Naive thymus-derived CD8-positive, alpha-beta T cell (primary cell): ENCODE data around the gene WNT10A. TPM values are rescaled to one million over a fixed set of nuclear protein-coding genes. Genes with fewer than 3 reads are reported as not detected.

Experiments used
- ATAC-seq, 2 donors: fragments of 150-1000 bp; cut with Tn5 transposase in 1 of 2; sonication (Bioruptor Pico), chemical (Tn5 transposase) in 1 of 2; 1 replicate in 1 of 2; 2 replicates in 1 of 2; pipeline ENCODE4 v1.10.0; 2021; ENCODE audit warnings: mild to moderate bottlenecking in 2 of 2, moderate library complexity in 2 of 2
- POLR2A ChIA-PET: fragments of 350-600 bp; sonication (Branson Sonifier 250); formaldehyde crosslinking; loops from one replicate; lab custom pipeline; 2021; ENCODE audit warnings: antibody characterized with exemption; lab: Charles Lee
- DNase-seq, 10 donors: peaks; one replicate each; pipeline versions ENCODE4 v3.0.0 to v3.0.0-alpha.2; 2020 to 2022
- H3K27ac Mint-ChIP-seq, 10 donors: one replicate each; pipeline ENCODE4 v1.8.0; 2020 to 2022; ENCODE audit warnings: mild to moderate bottlenecking in 10 of 10, mixed read lengths in 10 of 10, moderate library complexity in 4 of 10, inconsistent platforms in 1 of 10
- H3K27me3 Mint-ChIP-seq, 5 donors: one replicate each; pipeline ENCODE4 v1.8.0; 2021 to 2022; ENCODE audit warnings: mixed read lengths in 5 of 5
- H3K36me3 Mint-ChIP-seq, 3 donors: one replicate each; pipeline ENCODE4 v1.8.0; 2020 to 2022; ENCODE audit warnings: mixed read lengths in 3 of 3, mild to moderate bottlenecking in 2 of 3, inconsistent platforms in 1 of 3
- H3K4me1 Mint-ChIP-seq, 4 donors: one replicate each; pipeline ENCODE4 v1.8.0; 2021 to 2022; ENCODE audit warnings: mixed read lengths in 4 of 4
- H3K4me3 Mint-ChIP-seq, 10 donors: one replicate each; pipeline ENCODE4 v1.8.0; 2020 to 2022; ENCODE audit warnings: mild to moderate bottlenecking in 10 of 10, mixed read lengths in 10 of 10, moderate library complexity in 6 of 10, inconsistent platforms in 1 of 10
- H3K9me3 Mint-ChIP-seq, 9 donors: one replicate each; pipeline ENCODE4 v1.8.0; 2020 to 2022; ENCODE audit warnings: mixed read lengths in 9 of 9, mild to moderate bottlenecking in 3 of 9, inconsistent platforms in 1 of 9, moderate library complexity in 1 of 9
- polyA plus RNA-seq, 3 donors: library from polyadenylated mRNA; unstranded; fragments of 300-500 nt; fragmentation: Illumina TruSeq; gene quantifications; one replicate each; pipeline ENCODE4 v1.2.3, GENCODE V29; 2021
- total RNA-seq, 8 experiments: library from RNA in 2 of 8; stranded (reverse) in 2 of 8; gene quantifications; one replicate each; pipeline ENCODE4 v1.2.3 and lab custom pipeline; 2021 to 2026

The WNT10A gene
- total and polyA plus RNA-seq, 5 experiments from 2014 or later = 0.53 to 1.8 (median 1.2) TPM

- H3K9me3 Mint-ChIP-seq = peaks cover 0 to 2% (median 0%) of the 10 kb centered on the region in 9 donors
- ATAC-seq (peak; percentile 57 to 68), DNase-seq (peak in 2 of 10 donors; percentile 32 to 73)
- peak overlapping the region; percentile 68 to 91 (median 84) for H3K4me3 Mint-ChIP-seq
- H3K27me3 Mint-ChIP-seq = peaks cover 17 to 54% (median 25%) of the 10 kb centered on the region in 5 donors
- POLR2A ChIA-PET = interaction anchor here (0.6 to 13.6 kb wide), 4 partner anchors 10 to 53 kb away, joined by 3 to 331 read pairs (median 3); no protein-coding TSS in a partner anchor
- peaks cover 13 to 32% (median 28%) of the 10 kb centered on the region in 4 donors for H3K4me1 Mint-ChIP-seq
- peak overlapping the region in 4 of 10 donors; percentile 11 to 80 (median 43) for H3K27ac Mint-ChIP-seq
- H3K36me3 Mint-ChIP-seq = peaks cover 0 to 3% (median 0%) of the 10 kb centered on the region in 3 donors
Measured at GRCh38 chr2:218871345-218872302, 9.0 kb upstream of the WNT10A start.

- Mint-ChIP-seq H3K4me1 (peaks cover 16 to 37% (median 35%) of the 10 kb centered on the region in 4 donors), H3K9me3 (peaks cover 0 to 2% (median 0%) of the 10 kb centered on the region in 9 donors), H3K36me3 (peaks cover 0 to 3% (median 0%) of the 10 kb centered on the region in 3 donors), H3K27me3 (peaks cover 17 to 44% (median 25%) of the 10 kb centered on the region in 5 donors), H3K27ac (peak overlapping the region in 1 of 10 donors; percentile 40), H3K4me3 (peak overlapping the region; percentile 40 to 85 (median 74))
- DNase-seq (no peak), ATAC-seq (no peak)
- POLR2A ChIA-PET = interaction anchor here (13.6 kb wide), 1 partner anchor 23 kb away, joined by 331 read pairs; no protein-coding TSS in a partner anchor
Measured at GRCh38 chr2:218872645-218873358, 7.8 kb upstream of the WNT10A start.

DNA sequence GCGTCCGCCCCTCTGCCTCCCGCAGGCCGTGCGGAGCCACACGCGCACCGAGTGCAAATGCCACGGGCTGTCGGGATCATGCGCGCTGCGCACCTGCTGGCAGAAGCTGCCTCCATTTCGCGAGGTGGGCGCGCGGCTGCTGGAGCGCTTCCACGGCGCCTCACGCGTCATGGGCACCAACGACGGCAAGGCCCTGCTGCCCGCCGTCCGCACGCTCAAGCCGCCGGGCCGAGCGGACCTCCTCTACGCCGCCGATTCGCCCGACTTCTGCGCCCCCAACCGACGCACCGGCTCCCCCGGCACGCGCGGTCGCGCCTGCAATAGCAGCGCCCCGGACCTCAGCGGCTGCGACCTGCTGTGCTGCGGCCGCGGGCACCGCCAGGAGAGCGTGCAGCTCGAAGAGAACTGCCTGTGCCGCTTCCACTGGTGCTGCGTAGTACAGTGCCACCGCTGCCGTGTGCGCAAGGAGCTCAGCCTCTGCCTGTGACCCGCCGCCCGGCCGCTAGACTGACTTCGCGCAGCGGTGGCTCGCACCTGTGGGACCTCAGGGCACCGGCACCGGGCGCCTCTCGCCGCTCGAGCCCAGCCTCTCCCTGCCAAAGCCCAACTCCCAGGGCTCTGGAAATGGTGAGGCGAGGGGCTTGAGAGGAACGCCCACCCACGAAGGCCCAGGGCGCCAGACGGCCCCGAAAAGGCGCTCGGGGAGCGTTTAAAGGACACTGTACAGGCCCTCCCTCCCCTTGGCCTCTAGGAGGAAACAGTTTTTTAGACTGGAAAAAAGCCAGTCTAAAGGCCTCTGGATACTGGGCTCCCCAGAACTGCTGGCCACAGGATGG is 7.1 kb upstream of the WNT10A start:
- Mint-ChIP-seq H3K4me1 (peaks cover 16 to 39% (median 36%) of the 10 kb centered on the region in 4 donors), H3K36me3 (peaks cover 0 to 3% (median 0%) of the 10 kb centered on the region in 3 donors), H3K27ac (no peak overlapping the region), H3K4me3 (peak overlapping the region in 9 of 10 donors; percentile 40 to 84 (median 69)), H3K9me3 (peaks cover 0 to 2% (median 0%) of the 10 kb centered on the region in 9 donors), H3K27me3 (peaks cover 17 to 44% (median 25%) of the 10 kb centered on the region in 5 donors)
- peak; percentile 44 to 46 for ATAC-seq
- POLR2A ChIA-PET = interaction anchor here (13.6 kb wide), 1 partner anchor 22 kb away, joined by 331 read pairs; no protein-coding TSS in a partner anchor
- no peak for DNase-seq

DNA sequence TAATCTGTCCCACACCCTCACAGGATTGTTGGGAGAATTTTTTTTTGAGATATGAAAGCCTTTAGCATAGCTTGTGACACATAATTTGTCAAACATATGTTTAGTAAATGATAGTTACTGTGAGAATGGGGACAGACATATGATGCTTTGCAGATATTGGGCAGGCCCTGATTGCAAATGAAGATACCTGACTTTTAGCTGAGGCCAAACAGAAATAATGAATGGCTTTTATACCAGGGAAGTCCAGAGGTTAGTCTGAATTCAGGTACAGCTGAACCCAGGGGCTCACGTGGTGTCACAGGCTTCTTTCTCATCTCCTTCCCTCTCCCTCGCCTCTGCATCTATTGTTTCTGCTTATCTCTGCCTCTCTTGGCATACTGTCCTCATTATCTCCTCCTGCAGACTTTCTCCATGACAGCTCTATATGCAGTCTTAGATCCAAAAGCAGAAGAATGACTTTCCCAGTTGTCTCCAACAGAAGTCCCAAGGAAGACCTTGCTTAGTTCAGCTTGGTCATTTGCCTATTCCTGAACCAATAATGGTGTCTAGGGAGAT is 4.9 kb upstream of the WNT10A start:
- H3K36me3 Mint-ChIP-seq = peaks cover 0 to 3% (median 0%) of the 10 kb centered on the region in 3 donors
- ATAC-seq (no peak), DNase-seq (no peak)
- peaks cover 24 to 50% (median 47%) of the 10 kb centered on the region in 4 donors for H3K4me1 Mint-ChIP-seq
- H3K9me3 Mint-ChIP-seq = peaks cover 0 to 2% (median 0%) of the 10 kb centered on the region in 9 donors
- POLR2A ChIA-PET = interaction anchor here (1.3 to 13.6 kb wide), 2 partner anchors 20 to 26 kb away, joined by 4 to 331 read pairs; no protein-coding TSS in a partner anchor
- H3K4me3 Mint-ChIP-seq = no peak overlapping the region
- peak overlapping the region in 1 of 10 donors; percentile 31 for H3K27ac Mint-ChIP-seq
- H3K27me3 Mint-ChIP-seq = peaks cover 17 to 44% (median 21%) of the 10 kb centered on the region in 5 donors

- H3K9me3 Mint-ChIP-seq = no peaks in the 10 kb centered on the region
- peak overlapping the region in 7 of 10 donors; percentile 1 to 63 (median 13) for H3K27ac Mint-ChIP-seq
- H3K4me1 Mint-ChIP-seq = peaks cover 27 to 54% (median 51%) of the 10 kb centered on the region in 4 donors
Measured at GRCh38 chr2:218876562-218877219, 4.0 kb upstream of the WNT10A start.

GRCh38 chr2:218877331-218877730 is 3.3 kb upstream of the WNT10A start:
- Mint-ChIP-seq H3K4me1 (peaks cover 23 to 54% (median 50%) of the 10 kb centered on the region in 4 donors), H3K4me3 (peak overlapping the region in 1 of 10 donors; percentile 29), H3K9me3 (no peaks in the 10 kb centered on the region), H3K27ac (peak overlapping the region in 3 of 10 donors; percentile 44 to 70 (median 63)), H3K27me3 (peaks cover 12 to 32% (median 18%) of the 10 kb centered on the region in 5 donors), H3K36me3 (peaks cover 0 to 3% (median 0%) of the 10 kb centered on the region in 3 donors)
- no peak for ATAC-seq
- POLR2A ChIA-PET = interaction anchor here (1.3 to 13.6 kb wide), 4 partner anchors 10 to 277 kb away, joined by 3 to 331 read pairs (median 4); no protein-coding TSS in a partner anchor
- no peak for DNase-seq

More at GRCh38 chr2:218876562-218877219, 4.0 kb upstream of the WNT10A start:
- Mint-ChIP-seq H3K27me3 (peaks cover 15 to 38% (median 22%) of the 10 kb centered on the region in 5 donors), H3K36me3 (peaks cover 0 to 3% (median 0%) of the 10 kb centered on the region in 3 donors), H3K4me3 (peak overlapping the region in 2 of 10 donors; percentile 19 to 70)
- POLR2A ChIA-PET = interaction anchor here (0.6 to 13.6 kb wide), 6 partner anchors 9 to 278 kb away, joined by 3 to 331 read pairs (median 4); no protein-coding TSS in a partner anchor
- ATAC-seq (no peak), DNase-seq (peak; percentile 47 to 88 (median 75))

- H3K36me3 Mint-ChIP-seq = peaks cover 0 to 2% (median 0%) of the 10 kb centered on the region in 3 donors
- POLR2A ChIA-PET = interaction anchor here (0.7 to 13.6 kb wide), 3 partner anchors 17 to 608 kb away, joined by 3 to 331 read pairs (median 3); partner anchors contain the start of gene PNKD
- no peaks in the 10 kb centered on the region for H3K9me3 Mint-ChIP-seq
- H3K27me3 Mint-ChIP-seq = peaks cover 7 to 27% (median 18%) of the 10 kb centered on the region in 5 donors
- no peak overlapping the region for H3K4me3 Mint-ChIP-seq
- DNase-seq (peak in 1 of 10 donors; percentile 43), ATAC-seq (no peak)
- H3K27ac Mint-ChIP-seq = no peak overlapping the region
- peaks cover 25 to 54% (median 50%) of the 10 kb centered on the region in 4 donors for H3K4me1 Mint-ChIP-seq
Measured at GRCh38 chr2:218877891-218878290, 2.8 kb upstream of the WNT10A start.

DNA sequence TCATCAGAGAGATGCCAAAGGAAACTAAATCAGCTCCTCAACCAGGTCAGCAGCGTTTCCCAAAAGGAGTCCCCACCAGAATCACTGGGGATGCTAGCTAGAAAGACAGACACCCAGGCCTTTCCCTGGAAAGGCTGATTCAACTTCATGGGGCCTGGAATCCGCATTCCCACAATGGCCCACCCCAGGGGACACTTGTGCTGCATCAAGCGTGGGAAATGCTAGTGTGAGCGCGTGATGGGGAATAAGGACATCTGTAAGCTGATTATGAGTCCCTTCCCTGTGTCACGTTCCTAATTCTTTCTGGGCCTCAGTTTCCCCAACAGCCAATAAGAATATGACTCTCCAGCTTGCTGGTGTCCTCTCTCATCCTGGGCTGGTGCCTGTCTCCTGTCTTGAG is 2.2 kb upstream of the WNT10A start:
- ATAC-seq = no peak
- peak overlapping the region in 1 of 10 donors; percentile 38 for H3K4me3 Mint-ChIP-seq
- peak in 1 of 10 donors; percentile 7 for DNase-seq
- no peaks in the 10 kb centered on the region for H3K9me3 Mint-ChIP-seq
- peaks cover 3 to 22% (median 15%) of the 10 kb centered on the region in 5 donors for H3K27me3 Mint-ChIP-seq
- POLR2A ChIA-PET = interaction anchor here (0.7 to 13.6 kb wide), 2 partner anchors 17 to 608 kb away, joined by 3 to 331 read pairs; partner anchors contain the start of gene PNKD
- H3K36me3 Mint-ChIP-seq = no peaks in the 10 kb centered on the region
- peaks cover 24 to 53% (median 50%) of the 10 kb centered on the region in 4 donors for H3K4me1 Mint-ChIP-seq
- peak overlapping the region in 1 of 10 donors; percentile 36 for H3K27ac Mint-ChIP-seq

GRCh38 chr2:218878926-218879761 is 1.5 kb upstream of the WNT10A start:
- POLR2A ChIA-PET = interaction anchor here (0.6 to 13.6 kb wide), 5 partner anchors 9 to 274 kb away, joined by 3 to 331 read pairs (median 3); no protein-coding TSS in a partner anchor
- Mint-ChIP-seq H3K27me3 (peaks cover 3 to 22% (median 14%) of the 10 kb centered on the region in 5 donors), H3K27ac (peak overlapping the region; percentile 83 to 97 (median 94)), H3K9me3 (no peaks in the 10 kb centered on the region), H3K4me1 (peaks cover 24 to 55% (median 50%) of the 10 kb centered on the region in 4 donors), H3K36me3 (no peaks in the 10 kb centered on the region), H3K4me3 (peak overlapping the region; percentile 82 to 96 (median 88))
- ATAC-seq (no peak), DNase-seq (peak in 1 of 10 donors; percentile 52)
